ENCODE results near the gene FBLN2.

GRCh38 chr3:13685721-13686120 lies 136.8 kb downstream of the FBLN2 start:
- TF ChIP-seq ATF3 (IDR thresholded peaks at IDR 0.05; ENCODE audit: borderline replicate concordance, extremely low read depth, low read depth, low read length) = no peak
- no peak for TF ChIP-seq BRCA1 (IDR thresholded peaks at IDR 0.05; ENCODE audit: low read depth, low read length)
- TF ChIP-seq, protein P1, sequence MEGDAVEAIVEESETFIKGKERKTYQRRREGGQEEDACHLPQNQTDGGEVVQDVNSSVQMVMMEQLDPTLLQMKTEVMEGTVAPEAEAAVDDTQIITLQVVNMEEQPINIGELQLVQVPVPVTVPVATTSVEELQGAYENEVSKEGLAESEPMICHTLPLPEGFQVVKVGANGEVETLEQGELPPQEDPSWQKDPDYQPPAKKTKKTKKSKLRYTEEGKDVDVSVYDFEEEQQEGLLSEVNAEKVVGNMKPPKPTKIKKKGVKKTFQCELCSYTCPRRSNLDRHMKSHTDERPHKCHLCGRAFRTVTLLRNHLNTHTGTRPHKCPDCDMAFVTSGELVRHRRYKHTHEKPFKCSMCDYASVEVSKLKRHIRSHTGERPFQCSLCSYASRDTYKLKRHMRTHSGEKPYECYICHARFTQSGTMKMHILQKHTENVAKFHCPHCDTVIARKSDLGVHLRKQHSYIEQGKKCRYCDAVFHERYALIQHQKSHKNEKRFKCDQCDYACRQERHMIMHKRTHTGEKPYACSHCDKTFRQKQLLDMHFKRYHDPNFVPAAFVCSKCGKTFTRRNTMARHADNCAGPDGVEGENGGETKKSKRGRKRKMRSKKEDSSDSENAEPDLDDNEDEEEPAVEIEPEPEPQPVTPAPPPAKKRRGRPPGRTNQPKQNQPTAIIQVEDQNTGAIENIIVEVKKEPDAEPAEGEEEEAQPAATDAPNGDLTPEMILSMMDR (IDR thresholded peaks at IDR 0.05 in 2 of 3, conservative IDR thresholded peaks at IDR 0.05 in 1 of 3; ENCODE audit: control insufficient read depth in 2 of 3, extremely low read depth in 1 of 3, insufficient read depth in 1 of 3, low read depth in 3 of 3, low read length in 3 of 3) = no peak
- TF ChIP-seq NRF1 (conservative IDR thresholded peaks at IDR 0.05; ENCODE audit: low read depth, low read length) = no peak

All from GM12878 (cell line).